Gastroesophageal sphincter (tissue), 4 donors: ENCODE measurements around the gene TFB1M. TPM values are rescaled to one million over a fixed set of nuclear protein-coding genes. Genes with fewer than 3 reads are reported as not detected.

Experiments used
- ATAC-seq: fragments of 150-250 bp; one replicate; pipeline ENCODE4 v1.9.1; 2016; ENCODE audit warnings: mild to moderate bottlenecking, moderate library complexity
- H3K27ac ChIP-seq, 4 donors: fragments of 200-600 bp; sonication (generic) in 3 of 4; 1 replicate in 3 of 4; 2 replicates in 1 of 4; pipeline ENCODE4 v1.5.1; 2016 to 2019
- H3K27me3 ChIP-seq: fragments of 200-600 bp; sonication (generic); one replicate; pipeline ENCODE4 v1.5.1; 2019
- H3K36me3 ChIP-seq, 2 donors: fragments of 200-600 bp; sonication (generic); one replicate each; pipeline ENCODE4 v1.5.1; 2019; ENCODE audit warnings: control low read depth in 1 of 2
- H3K4me1 ChIP-seq, 3 donors: fragments of 200-600 bp; sonication (generic); 1 replicate in 2 of 3; 2 replicates in 1 of 3; pipeline ENCODE4 v1.5.1; 2016 to 2019; ENCODE audit warnings: control low read depth in 2 of 3
- H3K4me3 ChIP-seq, 2 donors: fragments of 200-600 bp; sonication (generic); one replicate each; pipeline ENCODE4 v1.5.1; 2019; ENCODE audit warnings: mild to moderate bottlenecking in 1 of 2, moderate library complexity in 1 of 2
- H3K9me3 ChIP-seq, 3 donors: fragments of 200-600 bp; sonication (generic); one replicate each; pipeline ENCODE4 v1.5.1; 2017 to 2019; ENCODE audit warnings: control low read depth in 2 of 3
- EP300 ChIP-seq: sonication (generic); formaldehyde crosslinking; IDR thresholded peaks from one replicate; pipeline ENCODE4 v1.6.1; 2017; ENCODE audit warnings: antibody characterized with exemption, mild to moderate bottlenecking
- POLR2A ChIP-seq, 2 donors: fragments of 450-650 bp; IDR thresholded peaks; one replicate each; pipeline ENCODE4 v1.6.1; 2017; ENCODE audit warnings: antibody characterized with exemption in 2 of 2, mild to moderate bottlenecking in 2 of 2, moderate library complexity in 1 of 2
- POLR2AphosphoS5 ChIP-seq: sonication (generic); formaldehyde crosslinking; IDR thresholded peaks from one replicate; pipeline ENCODE4 v1.6.1; 2017; ENCODE audit warnings: antibody characterized with exemption
- WGBS, 2 donors: methylation state at CpG; one replicate each; pipeline ENCODE4 v1.1.5; 2018; ENCODE audit warnings: low coverage in 1 of 2; 5-methylcytosine and 5-hydroxymethylcytosine counted together
- total RNA-seq, 4 donors: library from RNA; depleted of rRNA; stranded (reverse); fragments of >200 nt; gene quantifications; one replicate each; pipeline ENCODE4 v1.1.0, GENCODE V29; 2016
- TF ChIP-seq, protein P1 (sequence below), 4 experiments: fragments of 200-600 bp in 2 of 4; fragments of 450-650 bp in 2 of 4; sonication (generic) in 1 of 4; IDR thresholded peaks; one replicate each; pipeline ENCODE4 v1.5.1; 2017 to 2019; ENCODE audit warnings: antibody characterized with exemption in 4 of 4, mild to moderate bottlenecking in 2 of 4, moderate library complexity in 2 of 4

TFB1M gene
- total RNA-seq, 4 donors from 2014 or later, result 6.7 to 16.4 (median 12.5) TPM

DNA sequence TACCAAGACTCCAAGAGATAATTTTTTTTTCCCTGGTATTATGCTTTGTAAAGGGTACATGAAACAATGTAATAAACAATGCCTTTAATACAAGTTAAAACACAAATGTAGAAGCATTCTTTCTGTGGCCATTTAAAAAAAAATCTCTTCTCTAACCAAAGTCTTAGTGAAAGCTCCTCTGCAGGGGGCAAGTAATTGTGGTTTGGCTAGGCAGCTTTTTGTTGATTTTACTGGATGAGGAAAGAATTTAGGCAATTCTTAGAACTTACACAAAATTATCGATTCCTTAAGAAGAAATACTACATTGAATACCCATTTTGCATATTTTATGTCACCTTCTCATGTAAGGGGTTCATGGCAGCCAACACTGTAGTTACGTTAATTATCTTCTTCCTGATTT lies 12.4 kb downstream of the TFB1M start:
- no peak overlapping the region for H3K27ac ChIP-seq
- WGBS, 2 donors, result 82 to 92% methylated on average over 2 of the region's 2 CpGs
- no peaks in the 10 kb centered on the region for H3K4me1 ChIP-seq
- no peak for ATAC-seq
- H3K27me3 ChIP-seq, result no peaks in the 10 kb centered on the region
- peaks cover 0 to 58% of the 10 kb centered on the region in 2 donors for H3K36me3 ChIP-seq
- no peaks in the 10 kb centered on the region for H3K9me3 ChIP-seq
- TF ChIP-seq, protein P1, sequence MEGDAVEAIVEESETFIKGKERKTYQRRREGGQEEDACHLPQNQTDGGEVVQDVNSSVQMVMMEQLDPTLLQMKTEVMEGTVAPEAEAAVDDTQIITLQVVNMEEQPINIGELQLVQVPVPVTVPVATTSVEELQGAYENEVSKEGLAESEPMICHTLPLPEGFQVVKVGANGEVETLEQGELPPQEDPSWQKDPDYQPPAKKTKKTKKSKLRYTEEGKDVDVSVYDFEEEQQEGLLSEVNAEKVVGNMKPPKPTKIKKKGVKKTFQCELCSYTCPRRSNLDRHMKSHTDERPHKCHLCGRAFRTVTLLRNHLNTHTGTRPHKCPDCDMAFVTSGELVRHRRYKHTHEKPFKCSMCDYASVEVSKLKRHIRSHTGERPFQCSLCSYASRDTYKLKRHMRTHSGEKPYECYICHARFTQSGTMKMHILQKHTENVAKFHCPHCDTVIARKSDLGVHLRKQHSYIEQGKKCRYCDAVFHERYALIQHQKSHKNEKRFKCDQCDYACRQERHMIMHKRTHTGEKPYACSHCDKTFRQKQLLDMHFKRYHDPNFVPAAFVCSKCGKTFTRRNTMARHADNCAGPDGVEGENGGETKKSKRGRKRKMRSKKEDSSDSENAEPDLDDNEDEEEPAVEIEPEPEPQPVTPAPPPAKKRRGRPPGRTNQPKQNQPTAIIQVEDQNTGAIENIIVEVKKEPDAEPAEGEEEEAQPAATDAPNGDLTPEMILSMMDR (IDR thresholded peaks at IDR 0.05), result no peak
- TF ChIP-seq POLR2A (IDR thresholded peaks at IDR 0.05) (no peak), POLR2AphosphoS5 (no peak), EP300 (no peak)
- no peak overlapping the region for H3K4me3 ChIP-seq

DNA sequence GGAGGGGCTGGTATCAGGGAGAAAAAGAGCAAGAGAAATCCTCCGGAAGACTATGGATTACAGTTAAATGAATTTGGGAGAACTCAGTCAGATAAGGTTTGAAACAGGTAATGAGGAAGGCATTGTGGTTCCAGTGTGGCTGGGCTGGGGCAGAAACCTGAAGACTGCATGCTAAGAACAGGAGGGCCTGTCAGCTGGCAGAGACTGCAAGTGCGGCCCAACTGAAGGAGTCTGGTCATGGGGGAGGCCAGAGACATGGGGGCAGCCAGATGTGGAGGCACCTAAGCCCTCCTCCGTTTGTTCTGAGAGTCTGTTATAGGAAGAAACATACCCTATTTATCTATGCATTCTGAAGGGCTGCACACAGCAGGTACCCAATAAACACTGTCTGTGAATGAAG lies 16.6 kb downstream of the TFB1M start:
- WGBS, 2 donors, result 83 to 100% methylated on average over 2 to 3 of the region's 3 CpGs
- ATAC-seq, result no peak
- Histone ChIP-seq H3K4me1 (no peaks in the 10 kb centered on the region), H3K4me3 (no peak overlapping the region), H3K36me3 (peaks cover 0 to 74% of the 10 kb centered on the region in 2 donors), H3K9me3 (no peaks in the 10 kb centered on the region), H3K27ac (no peak overlapping the region), H3K27me3 (no peaks in the 10 kb centered on the region)
- TF ChIP-seq EP300 (no peak), POLR2AphosphoS5 (no peak), POLR2A (IDR thresholded peaks at IDR 0.05) (no peak)
- TF ChIP-seq, protein P1 (IDR thresholded peaks at IDR 0.05), result no peak

DNA sequence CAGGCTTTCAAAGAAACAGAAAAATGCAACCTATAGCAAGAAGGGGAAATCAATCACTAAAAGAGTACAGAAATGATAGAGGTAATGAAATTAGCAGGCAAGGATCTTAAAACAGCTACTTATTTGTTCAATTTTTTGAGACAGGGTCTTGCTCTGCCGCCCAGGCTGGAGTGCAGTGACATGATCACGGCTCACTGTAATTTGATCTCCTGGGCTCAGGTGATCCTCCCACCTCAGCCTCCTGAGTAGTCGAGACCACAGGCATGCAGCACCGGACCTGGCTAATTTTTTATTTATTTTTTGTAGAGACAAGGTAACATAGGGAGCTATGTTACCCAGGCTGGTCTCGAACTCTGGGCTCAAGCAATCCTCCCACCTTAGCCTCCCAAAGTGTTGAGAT lies 21.6 kb downstream of the TFB1M start:
- TF ChIP-seq EP300 (no peak), POLR2AphosphoS5 (no peak), POLR2A (IDR thresholded peaks at IDR 0.05) (no peak)
- TF ChIP-seq, protein P1 (IDR thresholded peaks at IDR 0.05), result no peak
- 78 to 100% methylated on average over 3 to 5 of the region's 5 CpGs for WGBS, 2 donors
- H3K27ac ChIP-seq, result no peak overlapping the region
- H3K36me3 ChIP-seq, result peaks cover 0 to 78% of the 10 kb centered on the region in 2 donors
- no peaks in the 10 kb centered on the region for H3K27me3 ChIP-seq
- no peak for ATAC-seq
- H3K4me1 ChIP-seq, result no peaks in the 10 kb centered on the region
- no peaks in the 10 kb centered on the region for H3K9me3 ChIP-seq
- no peak overlapping the region for H3K4me3 ChIP-seq

DNA sequence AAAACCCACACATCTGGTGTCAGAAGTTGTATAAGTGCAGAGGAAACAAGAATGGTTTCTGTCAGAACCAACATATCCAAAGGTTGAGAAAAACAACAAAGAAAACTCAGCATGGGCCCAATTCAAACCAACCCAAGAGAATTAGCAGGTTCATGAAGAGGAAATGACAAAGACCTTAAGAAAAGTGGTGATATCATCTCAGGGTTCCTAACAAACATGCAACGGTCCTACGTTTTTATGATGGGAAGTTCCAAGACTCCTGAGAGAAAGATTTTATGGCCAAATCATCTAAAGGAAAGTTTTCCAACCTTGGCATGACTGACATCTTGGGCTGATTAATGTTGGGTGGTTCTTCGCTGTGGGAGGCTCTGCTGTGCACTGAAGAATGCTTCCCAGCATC lies 23.0 kb downstream of the TFB1M start:
- Histone ChIP-seq H3K36me3 (peaks cover 0 to 63% of the 10 kb centered on the region in 2 donors), H3K4me1 (no peaks in the 10 kb centered on the region), H3K27ac (no peak overlapping the region), H3K9me3 (no peaks in the 10 kb centered on the region), H3K27me3 (no peaks in the 10 kb centered on the region), H3K4me3 (no peak overlapping the region)
- WGBS, 2 donors, result 67 to 88% methylated on average over 2 to 3 of the region's 3 CpGs
- no peak for TF ChIP-seq EP300
- no peak for TF ChIP-seq POLR2AphosphoS5
- TF ChIP-seq, protein P1 (IDR thresholded peaks at IDR 0.05), result no peak
- TF ChIP-seq POLR2A (IDR thresholded peaks at IDR 0.05), result no peak
- ATAC-seq, result no peak

DNA sequence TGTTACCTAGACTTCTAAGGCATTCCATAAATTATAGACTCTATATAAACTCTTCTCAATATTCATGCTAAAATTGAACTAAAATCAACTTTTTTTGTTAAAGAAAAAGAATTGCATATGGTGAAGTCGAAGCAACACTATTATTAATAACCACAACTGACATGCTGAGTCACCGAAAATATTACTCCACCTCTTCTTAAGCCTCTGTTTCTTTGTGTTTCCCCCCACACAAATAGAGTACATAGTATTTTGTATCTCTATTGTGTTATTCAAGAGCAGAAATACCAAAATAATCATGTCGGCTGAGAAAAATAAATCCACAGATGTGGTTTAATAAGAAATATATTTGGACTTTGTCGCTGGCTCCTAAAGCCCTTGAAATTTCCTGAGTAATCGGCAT lies 23.8 kb downstream of the TFB1M start:
- Histone ChIP-seq H3K36me3 (peaks cover 0 to 55% of the 10 kb centered on the region in 2 donors), H3K27ac (no peak overlapping the region), H3K4me1 (no peaks in the 10 kb centered on the region), H3K27me3 (no peaks in the 10 kb centered on the region), H3K9me3 (no peaks in the 10 kb centered on the region), H3K4me3 (no peak overlapping the region)
- TF ChIP-seq, protein P1 (IDR thresholded peaks at IDR 0.05), result no peak
- no peak for TF ChIP-seq EP300
- TF ChIP-seq POLR2A (IDR thresholded peaks at IDR 0.05), result no peak
- TF ChIP-seq POLR2AphosphoS5, result no peak
- ATAC-seq, result no peak
- 83 to 90% methylated on average over 4 to 5 of the region's 5 CpGs for WGBS, 2 donors
